K562 (cell line): ENCODE measurements around the gene EGR4. TPM values are rescaled to one million over a fixed set of nuclear protein-coding genes. Genes with fewer than 3 reads are reported as not detected.
A peak's percentile ranks its signal among the peaks of the same experiment; 100 is the strongest.

Experiments used
- ATAC-seq: fragments of 200-7000 bp; cut with Tn5 transposase; 3 replicates; pipeline ENCODE4 v1.9.1; 2020; ENCODE audit warnings: moderate library complexity
- BruUV-seq: library from RNA; stranded (reverse); fragments of 400-500 nt; replicated peaks from 2 replicates; lab custom pipeline; 2021; lab: Mats Ljungman, UMichigan
- CTCF ChIA-PET: fragments of 300-600 bp; formaldehyde crosslinking; extraction: SDS; loops from one replicate; lab custom pipeline; 2021; ENCODE audit warnings: low intra/inter-chr PET ratio; lab: Yijun Ruan, JAX
- POLR2A ChIA-PET: fragments of 300-600, 350-650 bp; sonication (Branson Sonifier 250); formaldehyde crosslinking; extraction: SDS; loops from one replicate; lab custom pipeline; 2021; ENCODE audit warnings: antibody characterized with exemption, inconsistent platforms; lab: Yijun Ruan, JAX
- DNase-seq, 4 experiments: peaks; one replicate each; pipeline versions ENCODE4 v3.0.0 to v3.0.0-alpha.2; 2011 to 2018; ENCODE audit warnings: low spot score in 3 of 4, mixed read lengths in 3 of 4; ENCODE audit errors: extremely low read depth in 1 of 4
- FAIRE-seq: peaks from 2 replicates; lab custom pipeline; 2011; peaks lifted over from hg19 to GRCh38; lab: Jason Lieb, UNC
- H2AFZ ChIP-seq: 2 replicates; pipeline ENCODE4 v1.6.0; 2011; ENCODE audit warnings: low read depth, low read length, control low read depth, inconsistent platforms
- H3K27ac ChIP-seq: fragments of 200-600 bp; 3 replicates; pipeline ENCODE4 v1.8.0; 2011; ENCODE audit warnings: low read depth, mild to moderate bottlenecking, control low read depth, inconsistent platforms, low read length, moderate library complexity, mixed read lengths; ENCODE audit errors: extremely low read depth
- H3K27me3 ChIP-seq, 2 experiments: fragments of 300-600 bp in 1 of 2; 2 replicates in 1 of 2; 3 replicates in 1 of 2; pipeline versions ENCODE4 v1.6.0 to v1.8.0; 2011; ENCODE audit warnings: inconsistent platforms in 2 of 2, low read length in 2 of 2, mild to moderate bottlenecking in 1 of 2, mixed read lengths in 1 of 2, moderate library complexity in 1 of 2; ENCODE audit not compliant: control insufficient read depth in 2 of 2, insufficient read depth in 2 of 2
- H3K36me3 ChIP-seq: fragments of 300-600 bp; 3 replicates; pipeline ENCODE4 v1.8.0; 2011; ENCODE audit warnings: mild to moderate bottlenecking, low read length, inconsistent platforms; ENCODE audit not compliant: control insufficient read depth, insufficient read depth
- H3K4me1 ChIP-seq, 2 experiments: fragments of 200-600 bp in 1 of 2; replicated peaks in 1 of 2; 2 replicates in 1 of 2; 3 replicates in 1 of 2; pipeline versions ENCODE4 v1.5.1 to v1.8.0; 2011; ENCODE audit warnings: inconsistent platforms in 2 of 2, low read length in 2 of 2, mild to moderate bottlenecking in 1 of 2, mixed read lengths in 1 of 2, moderate library complexity in 1 of 2; ENCODE audit not compliant: control insufficient read depth in 2 of 2, insufficient read depth in 2 of 2
- H3K4me2 ChIP-seq: 2 replicates; pipeline ENCODE4 v1.6.1; 2011; ENCODE audit warnings: low read length, control low read depth, inconsistent platforms, mixed read lengths; ENCODE audit not compliant: insufficient read depth
- H3K4me3 ChIP-seq: fragments of 200-600 bp; sonication (generic), shearing (Covaris generic); 2 replicates; pipeline ENCODE4 v1.5.1; 2016; ENCODE audit warnings: control low read depth, inconsistent platforms
- H3K79me2 ChIP-seq: fragments of 200-600 bp; 3 replicates; pipeline ENCODE4 v1.8.0; 2011; ENCODE audit warnings: low read length, inconsistent platforms; ENCODE audit not compliant: control insufficient read depth, insufficient read depth
- H3K9ac ChIP-seq, 2 experiments: 2 replicates each; pipeline versions ENCODE4 v1.6.0 to v1.6.1; 2011; ENCODE audit warnings: low read depth in 2 of 2, low read length in 2 of 2, control low read depth in 1 of 2, inconsistent platforms in 1 of 2, mild to moderate bottlenecking in 1 of 2, mixed read lengths in 1 of 2; ENCODE audit not compliant: insufficient read depth in 1 of 2
- H3K9me1 ChIP-seq: one replicate; pipeline ENCODE4 v1.6.0; 2011; ENCODE audit warnings: inconsistent platforms, mild to moderate bottlenecking, low read length, moderate library complexity; ENCODE audit not compliant: control insufficient read depth, insufficient read depth
- H3K9me3 ChIP-seq: replicated peaks from 2 replicates; pipeline ENCODE4 v1.5.1; 2011; ENCODE audit warnings: low read depth, low read length, inconsistent platforms; ENCODE audit not compliant: control insufficient read depth, insufficient read depth
- H4K20me1 ChIP-seq: replicated peaks from 2 replicates; pipeline ENCODE4 v1.6.1; 2011; ENCODE audit warnings: low read length, inconsistent platforms, mixed read lengths; ENCODE audit not compliant: control insufficient read depth, insufficient read depth
- CBX3 ChIP-seq, 2 experiments: IDR thresholded peaks; 1 replicate in 1 of 2; 2 replicates in 1 of 2; pipeline ENCODE4 v1.6.1; 2012; ENCODE audit warnings: inconsistent platforms in 2 of 2, low read length in 2 of 2, borderline replicate concordance in 1 of 2, control low read depth in 1 of 2
- GABPB2 ChIP-seq: fragments of 250-450 bp; sonication (Bioruptor Pico); conservative IDR thresholded peaks from 2 replicates; pipeline ENCODE4 v1.5.1; 2021; ENCODE audit warnings: mild to moderate bottlenecking
- PKNOX1 ChIP-seq: fragments of 450-650 bp; IDR thresholded peaks from 2 replicates; pipeline ENCODE4 v1.6.1; 2016
- RAD21 ChIP-seq, 2 experiments: fragments of 250-450 bp in 1 of 2; fragments of 450-650 bp in 1 of 2; sonication (Bioruptor Pico) in 1 of 2; formaldehyde crosslinking in 1 of 2; IDR thresholded peaks in 1 of 2; conservative IDR thresholded peaks in 1 of 2; 2 replicates each; pipeline versions ENCODE4 v1.4.0 to v1.8.0; 2020 to 2022; ENCODE audit warnings: mild to moderate bottlenecking in 2 of 2, moderate library complexity in 1 of 2
- RFX1 ChIP-seq: fragments of 450-650 bp; IDR thresholded peaks from 2 replicates; pipeline ENCODE4 v1.6.1; 2016; ENCODE audit warnings: mild to moderate bottlenecking, moderate library complexity
- WGBS: fragments of 100-300 bp; shearing (Covaris generic); methylation state at CpG from one replicate; pipeline ENCODE4 v1.1.6; 2016; ENCODE audit warnings: low coverage, mixed read lengths; ENCODE audit not compliant: insufficient coverage; ENCODE audit errors: missing lambda C conversion rate; 5-methylcytosine and 5-hydroxymethylcytosine counted together
- in situ Hi-C: fragments of 300-500 bp; cut with MboI; formaldehyde crosslinking; loops from 4 replicates; pipeline ENCODE4 v1.15.0; 2018; ENCODE audit warnings: inconsistent platforms, mixed read lengths
- intact Hi-C: fragments of 100-400 bp; cut with micrococcal nuclease; formaldehyde crosslinking; loops from 2 replicates; pipeline ENCODE4 v1.14.2; 2022
- polyA plus RNA-seq, 8 experiments: library from polyadenylated mRNA; depleted of rRNA in 4 of 8; stranded (reverse) in 5 of 8; unstranded in 3 of 8; fragments of >200 nt; fragmentation: Nextera tagmentation in 2 of 8; fragmentation: Illumina TruSeq in 1 of 8; extraction: Ambion mirVana in 2 of 8; extraction: Trizol in 1 of 8; gene quantifications; 2 replicates each; pipeline versions ENCODE4 v1.2.1 to v1.2.3, GENCODE V29; 2011 to 2014; ENCODE audit warnings: inconsistent platforms in 1 of 8, missing spikeins in 1 of 8
- total RNA-seq, 7 experiments: library from RNA; depleted of rRNA in 6 of 7; stranded (reverse); fragments of >200 nt in 6 of 7; fragmentation: Illumina TruSeq in 2 of 7; extraction: Trizol in 2 of 7; gene quantifications; 2 replicates each; pipeline versions ENCODE4 v1.2.1 to v1.2.3, GENCODE V29; 2011 to 2021; ENCODE audit warnings: low replicate concordance in 1 of 7

EGR4 gene
- total and polyA plus RNA-seq, 9 of the 15 experiments (the other 6 are each of a cell fraction or from before 2014, with no cell fraction given): not detected

- no peak for TF ChIP-seq RAD21 (CRISPR knock-in tag; conservative IDR thresholded peaks at IDR 0.05 in 1 of 2, IDR thresholded peaks at IDR 0.05 in 1 of 2)
These were observed 4.2 kb upstream of the EGR4 start (continued) for GRCh38 chr2:73297586-73297985.

GRCh38 chr2:73297151-73297559 is 3.8 kb upstream of the EGR4 start:
- H3K4me3 ChIP-seq: no peak overlapping the region
- BruUV-seq: no TSS peak
- DNase-seq (no peak), FAIRE-seq (no peak), ATAC-seq (no peak)
- intact Hi-C loops (loop anchor here (5.0 kb wide), 1 partner anchor 75 kb away; no protein-coding TSS in a partner anchor), in situ Hi-C loops (no loop called here)
- CTCF ChIA-PET: no interaction called here
- no peak overlapping the region for H3K4me2 ChIP-seq
- H4K20me1 ChIP-seq: no peaks in the 10 kb centered on the region
- H3K27ac ChIP-seq: no peak overlapping the region
- whole genome bisulfite sequencing: 7% methylated on average over 2 of the region's 2 CpGs
- H3K9me3 ChIP-seq: no peaks in the 10 kb centered on the region
- no peak overlapping the region for H3K9ac ChIP-seq
- no peaks in the 10 kb centered on the region for H3K36me3 ChIP-seq
- peaks cover 2% of the 10 kb centered on the region for H3K9me1 ChIP-seq
- no peaks in the 10 kb centered on the region for H3K79me2 ChIP-seq
- TF ChIP-seq PKNOX1 (peak; percentile 44; the same call in 1 of the 2 replicates), GABPB2 (CRISPR knock-in tag) (no peak), CBX3 (IDR thresholded peaks at IDR 0.05; ENCODE audit: borderline replicate concordance in 1 of 2, low read length in 2 of 2) (no peak), RFX1 (peak; percentile 30; the same call in 1 of the 2 replicates)
- H3K4me1 ChIP-seq: peaks cover 0 to 16% of the 10 kb centered on the region in 2 experiments; a peak in 2 of 5 replicates
- peaks cover 7 to 47% of the 10 kb centered on the region in 2 experiments; a peak in 4 of 5 replicates for H3K27me3 ChIP-seq
- POLR2A ChIA-PET: no interaction called here
- no peak overlapping the region for H2AFZ ChIP-seq
